ENCODE data around the gene WWTR1. TPM values are rescaled to one million over a fixed set of nuclear protein-coding genes. Genes with fewer than 3 reads are reported as not detected.

Gene WWTR1
- total and polyA plus RNA-seq, 3 donors from 2014 or later = 19.4 to 47.0 (median 46.5) TPM

DNA sequence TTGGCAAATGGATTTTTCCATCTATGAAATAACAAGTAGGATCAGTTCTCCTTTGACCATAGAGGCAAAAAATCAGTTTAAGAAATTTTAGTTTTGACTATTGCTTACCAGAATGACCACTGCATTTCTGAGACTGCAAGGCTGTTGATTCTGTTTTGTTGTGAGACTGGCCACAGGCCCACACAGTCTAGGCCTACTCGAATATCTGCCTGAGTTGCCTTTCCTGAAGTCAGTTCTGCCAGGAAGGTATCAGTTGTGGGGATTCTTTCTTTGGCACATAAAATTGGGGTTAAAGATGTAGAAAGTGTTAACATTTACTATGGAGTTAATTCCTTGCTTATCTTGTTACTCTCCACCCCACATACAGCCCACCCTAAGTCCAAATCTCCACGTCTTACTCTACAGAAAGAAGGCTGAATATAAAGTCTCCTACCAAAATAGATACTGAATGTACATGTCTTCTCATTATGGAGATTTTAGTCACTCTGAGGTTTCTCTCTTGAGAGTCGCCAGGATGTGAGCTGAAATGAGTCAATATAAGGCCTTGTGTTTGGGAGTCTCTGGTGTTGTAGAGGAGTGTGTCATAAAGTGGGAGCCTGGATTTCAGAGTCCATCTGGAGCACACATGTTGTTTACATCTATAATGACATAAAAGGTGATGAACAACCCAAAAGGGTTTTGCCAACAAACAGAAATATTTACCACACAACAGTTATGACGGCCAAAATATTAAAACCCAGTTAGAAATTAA, 45.0 kb upstream of the WWTR1 start:
- Histone ChIP-seq H3K27me3 (no peaks in the 10 kb centered on the region), H3K9me3 (no peaks in the 10 kb centered on the region), H3K4me3 (no peak overlapping the region), H3K4me1 (peaks cover 3% of the 10 kb centered on the region), H3K27ac (no peak overlapping the region), H3K36me3 (ENCODE audit: low read depth, missing control alignments) (no peaks in the 10 kb centered on the region)
- TF ChIP-seq, protein P1, sequence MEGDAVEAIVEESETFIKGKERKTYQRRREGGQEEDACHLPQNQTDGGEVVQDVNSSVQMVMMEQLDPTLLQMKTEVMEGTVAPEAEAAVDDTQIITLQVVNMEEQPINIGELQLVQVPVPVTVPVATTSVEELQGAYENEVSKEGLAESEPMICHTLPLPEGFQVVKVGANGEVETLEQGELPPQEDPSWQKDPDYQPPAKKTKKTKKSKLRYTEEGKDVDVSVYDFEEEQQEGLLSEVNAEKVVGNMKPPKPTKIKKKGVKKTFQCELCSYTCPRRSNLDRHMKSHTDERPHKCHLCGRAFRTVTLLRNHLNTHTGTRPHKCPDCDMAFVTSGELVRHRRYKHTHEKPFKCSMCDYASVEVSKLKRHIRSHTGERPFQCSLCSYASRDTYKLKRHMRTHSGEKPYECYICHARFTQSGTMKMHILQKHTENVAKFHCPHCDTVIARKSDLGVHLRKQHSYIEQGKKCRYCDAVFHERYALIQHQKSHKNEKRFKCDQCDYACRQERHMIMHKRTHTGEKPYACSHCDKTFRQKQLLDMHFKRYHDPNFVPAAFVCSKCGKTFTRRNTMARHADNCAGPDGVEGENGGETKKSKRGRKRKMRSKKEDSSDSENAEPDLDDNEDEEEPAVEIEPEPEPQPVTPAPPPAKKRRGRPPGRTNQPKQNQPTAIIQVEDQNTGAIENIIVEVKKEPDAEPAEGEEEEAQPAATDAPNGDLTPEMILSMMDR (IDR thresholded peaks at IDR 0.05) = no peak
- TF ChIP-seq POLR2A (IDR thresholded peaks at IDR 0.05) = no peak
- intact Hi-C loops (cut with DNase I; ENCODE audit: low total_unique reads) = no loop called here
- no peak for DNase-seq
- WGBS, 2 donors = 71 to 73% methylated on average over 4 of the region's 4 CpGs

DNA sequence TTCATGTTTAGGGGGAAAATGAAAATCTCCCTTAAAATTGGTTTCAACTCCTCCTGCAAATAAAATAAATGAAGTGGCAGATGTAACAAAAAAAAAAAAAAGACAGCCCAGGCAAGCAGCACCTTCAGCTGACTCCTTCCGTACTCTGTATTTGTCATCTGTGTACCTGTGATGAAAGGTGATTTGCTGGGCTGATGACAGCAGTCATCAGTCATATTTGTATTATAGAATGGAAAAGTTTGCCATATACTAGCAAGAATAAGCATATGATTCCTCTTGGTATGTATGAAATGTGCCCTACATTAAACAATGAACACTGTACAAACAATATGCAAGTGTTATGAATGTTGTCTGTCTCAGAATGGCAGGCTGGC, 44.1 kb upstream of the WWTR1 start:
- no peak for DNase-seq
- Histone ChIP-seq H3K4me1 (no peaks in the 10 kb centered on the region), H3K36me3 (ENCODE audit: low read depth, missing control alignments) (no peaks in the 10 kb centered on the region), H3K27me3 (no peaks in the 10 kb centered on the region), H3K9me3 (no peaks in the 10 kb centered on the region), H3K4me3 (no peak overlapping the region), H3K27ac (no peak overlapping the region)
- 95 to 100% methylated on average over 1 of the region's 1 CpG for WGBS, 2 donors
- intact Hi-C loops (cut with DNase I; ENCODE audit: low total_unique reads) = no loop called here
- TF ChIP-seq POLR2A (IDR thresholded peaks at IDR 0.05) = no peak
- TF ChIP-seq, protein P1 (IDR thresholded peaks at IDR 0.05) = no peak

DNA sequence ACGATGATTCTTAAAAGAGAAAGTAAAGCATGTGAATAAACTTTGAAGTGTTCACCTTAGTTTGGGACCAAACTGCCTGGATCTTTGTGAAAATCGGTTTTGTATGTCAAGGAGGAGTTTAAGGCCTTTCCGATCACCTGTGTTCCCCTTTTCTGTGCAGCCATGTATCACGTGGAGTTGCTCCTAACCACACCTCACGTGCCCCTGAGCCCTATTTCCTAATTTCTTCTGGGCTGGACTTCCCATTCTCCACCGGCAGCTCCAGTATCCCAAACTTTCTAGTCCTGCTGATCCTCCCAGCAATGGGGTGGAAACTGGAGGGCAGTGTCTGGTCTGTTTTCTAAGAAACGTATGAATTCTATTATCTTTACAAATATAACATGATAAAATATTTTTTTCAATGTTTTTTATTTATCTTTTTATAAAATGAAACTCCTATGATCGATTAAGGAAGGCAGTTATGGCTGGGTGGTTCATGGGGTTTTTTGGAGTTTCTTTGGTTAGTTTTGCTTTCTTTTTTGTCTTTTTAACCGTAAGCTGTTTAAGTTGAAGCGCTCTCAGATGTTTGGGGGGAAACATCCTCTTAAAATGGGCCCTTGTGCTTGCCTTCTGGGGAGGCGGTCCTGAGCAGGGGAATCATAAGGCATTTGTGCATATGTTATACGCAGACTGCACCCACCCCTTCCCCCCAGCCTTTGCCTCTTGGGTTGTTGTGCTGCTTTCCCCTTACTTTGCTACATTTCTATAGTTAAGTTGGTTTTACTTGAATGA, 43.6 kb upstream of the WWTR1 start:
- Histone ChIP-seq H3K4me3 (no peak overlapping the region), H3K9me3 (no peaks in the 10 kb centered on the region), H3K36me3 (ENCODE audit: low read depth, missing control alignments) (no peaks in the 10 kb centered on the region), H3K27ac (no peak overlapping the region), H3K4me1 (no peaks in the 10 kb centered on the region), H3K27me3 (no peaks in the 10 kb centered on the region)
- TF ChIP-seq, protein P1 (IDR thresholded peaks at IDR 0.05) = no peak
- TF ChIP-seq POLR2A (IDR thresholded peaks at IDR 0.05) = no peak
- intact Hi-C loops (cut with DNase I; ENCODE audit: low total_unique reads) = no loop called here
- no peak for DNase-seq
- WGBS, 2 donors = 87 to 89% methylated on average over 12 of the region's 12 CpGs

DNA sequence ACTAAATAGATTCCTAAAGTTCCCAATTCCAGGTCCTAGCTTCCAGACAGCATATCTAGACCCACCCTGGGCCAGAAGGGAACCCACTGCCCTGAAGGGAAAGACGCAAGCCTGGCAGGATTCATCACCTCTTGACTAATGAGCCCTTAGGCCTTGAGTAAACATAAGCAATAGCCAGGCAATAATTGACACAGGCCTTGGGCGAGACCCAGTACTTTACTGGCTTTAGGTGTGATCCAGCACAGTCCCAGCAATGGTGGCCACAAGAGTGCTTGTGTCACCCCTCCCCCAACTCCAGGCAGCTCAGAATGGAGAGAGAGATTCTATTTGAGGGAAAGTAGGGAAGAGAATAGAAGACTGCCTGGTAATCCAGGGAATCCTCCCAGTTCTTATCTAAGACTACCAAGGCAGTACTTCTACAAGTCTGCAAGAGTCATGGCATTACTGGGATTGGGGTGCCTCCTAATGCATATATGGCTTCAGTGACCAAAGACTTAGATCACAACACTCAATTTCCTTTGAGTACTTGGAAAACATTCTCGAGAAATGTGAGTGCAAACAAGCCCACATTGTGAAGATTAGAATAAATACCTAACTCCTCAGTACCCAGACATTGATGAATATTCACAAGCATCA, 30.4 kb upstream of the WWTR1 start:
- no peak for DNase-seq
- TF ChIP-seq, protein P1 (IDR thresholded peaks at IDR 0.05) = no peak
- TF ChIP-seq POLR2A (IDR thresholded peaks at IDR 0.05) = no peak

More for the DNA sequence above, 30.4 kb upstream of the WWTR1 start:
- Histone ChIP-seq H3K27ac (no peak overlapping the region), H3K4me1 (no peaks in the 10 kb centered on the region), H3K4me3 (no peak overlapping the region), H3K27me3 (no peaks in the 10 kb centered on the region), H3K36me3 (ENCODE audit: low read depth, missing control alignments) (no peaks in the 10 kb centered on the region), H3K9me3 (no peaks in the 10 kb centered on the region)
- intact Hi-C loops (cut with DNase I; ENCODE audit: low total_unique reads) = no loop called here
- WGBS, 2 donors = 85 to 90% methylated on average over 3 of the region's 3 CpGs

All from testis (tissue), 3 donors.